GM23338 (cell line): ENCODE measurements around the gene SDC1. TPM values are rescaled to one million over a fixed set of nuclear protein-coding genes. Genes with fewer than 3 reads are reported as not detected.

ENCODE experiments used
- ATAC-seq: fragments of 200-7000 bp; cut with Tn5 transposase; 3 replicates; pipeline ENCODE4 v1.9.1; 2020
- DNase-seq: peaks from one replicate; pipeline ENCODE4 v3.0.0-alpha.2; 2015; ENCODE audit warnings: low spot score
- H2AFZ ChIP-seq: fragments of 200-600 bp; sonication (generic); 2 replicates; pipeline ENCODE4 v1.8.0; 2016; ENCODE audit warnings: antibody characterized with exemption, mild to moderate bottlenecking, moderate library complexity
- H3F3A ChIP-seq: fragments of 200-600 bp; sonication (generic); replicated peaks from 2 replicates; pipeline ENCODE4 v1.8.0; 2017; ENCODE audit warnings: antibody characterized with exemption, mixed run types, low read depth
- H3K27ac ChIP-seq: fragments of 200-600 bp; sonication (generic); 2 replicates; pipeline ENCODE4 v1.6.1; 2016; ENCODE audit warnings: low read depth
- H3K27me3 ChIP-seq: fragments of 200-600 bp; sonication (generic); 2 replicates; pipeline ENCODE4 v1.8.0; 2016; ENCODE audit warnings: mild to moderate bottlenecking, mixed run types, moderate library complexity; ENCODE audit not compliant: insufficient read depth
- H3K36me3 ChIP-seq: fragments of 200-600 bp; sonication (generic); 2 replicates; pipeline ENCODE4 v1.8.0; 2016; ENCODE audit warnings: mild to moderate bottlenecking; ENCODE audit not compliant: insufficient read depth
- H3K4me1 ChIP-seq: fragments of 200-600 bp; sonication (generic); 2 replicates; pipeline ENCODE4 v1.8.0; 2016; ENCODE audit warnings: mild to moderate bottlenecking, moderate library complexity; ENCODE audit not compliant: insufficient read depth
- H3K4me2 ChIP-seq: fragments of 200-600 bp; sonication (generic); 2 replicates; pipeline ENCODE4 v1.7.1; 2017; ENCODE audit warnings: mixed run types
- H3K4me3 ChIP-seq: fragments of 200-600 bp; sonication (generic); 2 replicates; pipeline ENCODE4 v1.6.1; 2016; ENCODE audit warnings: mixed run types
- H3K79me2 ChIP-seq: fragments of 200-600 bp; sonication (generic); replicated peaks from 2 replicates; pipeline ENCODE4 v1.8.0; 2017; ENCODE audit warnings: mild to moderate bottlenecking; ENCODE audit not compliant: insufficient read depth
- H3K9me2 ChIP-seq: fragments of 200-600 bp; sonication (generic); 2 replicates; pipeline ENCODE4 v1.8.0; 2017; ENCODE audit not compliant: insufficient read depth
- H4K20me1 ChIP-seq: fragments of 200-600 bp; sonication (generic); replicated peaks from 2 replicates; pipeline ENCODE4 v1.8.0; 2017; ENCODE audit warnings: mild to moderate bottlenecking; ENCODE audit not compliant: insufficient read depth
- H3K27ac Mint-ChIP-seq: 2 replicates; pipeline ENCODE4 v1.8.0; 2020; ENCODE audit warnings: inconsistent platforms, mild to moderate bottlenecking, moderate library complexity, mixed read lengths
- H3K27me3 Mint-ChIP-seq: 3 replicates; pipeline ENCODE4 v1.8.0; 2022; ENCODE audit warnings: low read depth, mild to moderate bottlenecking, moderate library complexity, mixed read lengths, inconsistent platforms; ENCODE audit not compliant: insufficient read depth, poor library complexity
- H3K36me3 Mint-ChIP-seq: 3 replicates; pipeline ENCODE4 v1.8.0; 2021; ENCODE audit warnings: low read depth, mild to moderate bottlenecking, inconsistent platforms, moderate library complexity, mixed read lengths
- H3K4me1 Mint-ChIP-seq: 3 replicates; pipeline ENCODE4 v1.8.0; 2020; ENCODE audit warnings: mild to moderate bottlenecking, inconsistent platforms, mixed read lengths
- H3K4me3 Mint-ChIP-seq: 3 replicates; pipeline ENCODE4 v1.8.0; 2021; ENCODE audit warnings: moderate library complexity, mild to moderate bottlenecking, inconsistent platforms, mixed read lengths
- H3K9me3 Mint-ChIP-seq: 3 replicates; pipeline ENCODE4 v1.8.0; 2020; ENCODE audit warnings: moderate library complexity, mild to moderate bottlenecking, inconsistent platforms, mixed read lengths
- CTCF ChIP-seq, 2 experiments: fragments of 200-600 bp in 1 of 2; sonication (generic) in 1 of 2; conservative IDR thresholded peaks; 2 replicates each; pipeline versions ENCODE4 v1.5.1 to v1.6.1; 2016 to 2017; ENCODE audit warnings: antibody characterized with exemption in 2 of 2, low read depth in 2 of 2, mild to moderate bottlenecking in 2 of 2, moderate library complexity in 1 of 2
- EZH2 ChIP-seq: fragments of 200-600 bp; sonication (generic); IDR thresholded peaks from one replicate; pipeline ENCODE4 v1.8.0; 2017; ENCODE audit warnings: antibody characterized with exemption, mild to moderate bottlenecking, low read depth; ENCODE audit not compliant: unreplicated experiment
- NANOG ChIP-seq: IDR thresholded peaks from 2 replicates; pipeline ENCODE4 v1.6.1; 2016; ENCODE audit warnings: antibody characterized with exemption, borderline replicate concordance
- ZNF114 ChIP-seq: fragments of 250-450 bp; sonication (Bioruptor Pico); IDR thresholded peaks from 2 replicates; pipeline ENCODE4 v1.5.0; 2020; ENCODE audit warnings: mild to moderate bottlenecking, moderate library complexity
- ZNF462 ChIP-seq: fragments of 250-450 bp; sonication (Bioruptor Pico); IDR thresholded peaks from 2 replicates; pipeline ENCODE4 v1.5.0; 2020; ENCODE audit warnings: mild to moderate bottlenecking, moderate library complexity
- polyA plus RNA-seq: library from polyadenylated mRNA; unstranded; fragments of >200 nt; fragmentation: Nextera tagmentation; extraction: Ambion mirVana; gene quantifications from 2 replicates; pipeline ENCODE4 v1.2.1, GENCODE V29; 2016
- total RNA-seq: library from RNA; depleted of rRNA; stranded (reverse); fragments of >200 nt; shearing (Covaris generic); gene quantifications from 2 replicates; pipeline ENCODE4 v1.2.3, GENCODE V29; 2014

Gene SDC1
- total and polyA plus RNA-seq, 2 experiments from 2014 or later, result 16.6 to 43.0 TPM

GRCh38 chr2:20232837-20233207 lies 7.9 kb upstream of the SDC1 start:
- Mint-ChIP-seq H3K9me3 (no peaks in the 10 kb centered on the region), H3K27me3 (peaks cover 21% of the 10 kb centered on the region), H3K36me3 (no peaks in the 10 kb centered on the region), H3K4me3 (no peak overlapping the region), H3K27ac (no peak overlapping the region), H3K4me1 (peaks cover 15% of the 10 kb centered on the region)
- no peaks in the 10 kb centered on the region for H3K79me2 ChIP-seq
- no peaks in the 10 kb centered on the region for H3K36me3 ChIP-seq
- peaks cover 17% of the 10 kb centered on the region; the same call in 1 of the 2 replicates for H3K4me1 ChIP-seq
- no peak overlapping the region for H2AFZ ChIP-seq
- 0 out of 2 replicates have a peak, but pooled peaks cover under 1% of the 10 kb centered on the region for H3K9me2 ChIP-seq
- no peaks in the 10 kb centered on the region for H3K27me3 ChIP-seq
- TF ChIP-seq EZH2 (no peak), ZNF114 (CRISPR knock-in tag) (no peak), NANOG (no peak), ZNF462 (CRISPR knock-in tag) (no peak)
- H4K20me1 ChIP-seq, result no peaks in the 10 kb centered on the region
- H3K27ac ChIP-seq, result no peak overlapping the region
- H3K4me3 ChIP-seq, result no peak overlapping the region
- DNase-seq (no peak), ATAC-seq (no peak)
- no peak overlapping the region for H3K4me2 ChIP-seq
- H3F3A ChIP-seq, result 0 out of 2 replicates have a peak, but pooled peaks cover 2% of the 10 kb centered on the region

GRCh38 chr2:20231598-20232026 lies 6.7 kb upstream of the SDC1 start:
- Histone ChIP-seq H3F3A (peaks cover 2% of the 10 kb centered on the region; the same call in 1 of the 2 replicates), H2AFZ (peak overlapping the region; percentile 93), H3K36me3 (no peaks in the 10 kb centered on the region), H3K27ac (no peak overlapping the region), H3K4me2 (peak overlapping the region; percentile 43; the same call in 1 of the 2 replicates), H3K4me3 (no peak overlapping the region), H3K27me3 (0 out of 2 replicates have a peak, but pooled peaks cover 1% of the 10 kb centered on the region), H3K4me1 (peaks cover 17% of the 10 kb centered on the region; the same call in 1 of the 2 replicates), H3K9me2 (no peaks in the 10 kb centered on the region), H3K79me2 (no peaks in the 10 kb centered on the region), H4K20me1 (no peaks in the 10 kb centered on the region; the same call in 1 of the 2 replicates)
- H3K36me3 Mint-ChIP-seq, result no peaks in the 10 kb centered on the region; the same call in 2 of the 3 replicates
- peak; percentile 64 for DNase-seq
- ATAC-seq, result peak; percentile 90
- H3K27ac Mint-ChIP-seq, result peak overlapping the region; percentile 43; the same call in 1 of the 2 replicates
- peaks cover 15% of the 10 kb centered on the region for H3K4me1 Mint-ChIP-seq
- H3K4me3 Mint-ChIP-seq, result no peak overlapping the region
- peaks cover 21% of the 10 kb centered on the region for H3K27me3 Mint-ChIP-seq
- H3K9me3 Mint-ChIP-seq, result no peaks in the 10 kb centered on the region
- TF ChIP-seq CTCF (conservative IDR thresholded peaks at IDR 0.05; ENCODE audit: low read depth in 2 of 2), result peak in 1 of 2 experiments; percentile 44; a peak in 2 of 4 replicates
